Lung (tissue), 12 donors: Measurements from ENCODE around the gene PWWP2B. TPM values are rescaled to one million over a fixed set of nuclear protein-coding genes. Genes with fewer than 3 reads are reported as not detected.

Source experiments
- ATAC-seq: fragments of 200-7000 bp; cut with Tn5 transposase; one replicate; pipeline ENCODE4 v1.9.1; 2020; ENCODE audit warnings: moderate number of reproducible peaks; ENCODE audit not compliant: insufficient read depth, low FRiP score
- DNase-seq, 3 donors: peaks; one replicate each; pipeline ENCODE4 v3.0.0-alpha.2; 2013 to 2017
- H3K27ac ChIP-seq, 2 donors: one replicate each; pipeline ENCODE4 v1.5.1; 2013; ENCODE audit warnings: mild to moderate bottlenecking in 2 of 2, moderate library complexity in 2 of 2, control low read depth in 1 of 2, inconsistent platforms in 1 of 2, low read depth in 1 of 2, low read length in 1 of 2
- H3K27me3 ChIP-seq, 3 donors: one replicate each; pipeline ENCODE4 v1.5.1; 2013; ENCODE audit warnings: low read length in 2 of 3; ENCODE audit not compliant: control insufficient read depth in 3 of 3, insufficient read depth in 3 of 3
- H3K36me3 ChIP-seq, 4 donors: one replicate each; pipeline ENCODE4 v1.5.1; 2013; ENCODE audit warnings: low read length in 4 of 4, mild to moderate bottlenecking in 1 of 4, moderate library complexity in 1 of 4; ENCODE audit not compliant: control insufficient read depth in 4 of 4, insufficient read depth in 4 of 4
- H3K4me1 ChIP-seq, 5 donors: one replicate each; pipeline ENCODE4 v1.5.1; 2013; ENCODE audit warnings: low read length in 5 of 5, mild to moderate bottlenecking in 2 of 5, moderate library complexity in 1 of 5; ENCODE audit not compliant: control insufficient read depth in 5 of 5, insufficient read depth in 5 of 5
- H3K4me3 ChIP-seq: one replicate; pipeline ENCODE4 v1.5.1; 2013; ENCODE audit warnings: mild to moderate bottlenecking, control low read depth, moderate library complexity
- H3K9ac ChIP-seq, 2 donors: one replicate each; pipeline ENCODE4 v1.5.1; 2013; ENCODE audit warnings: low read length in 2 of 2, control low read depth in 1 of 2; ENCODE audit not compliant: insufficient read depth in 1 of 2
- H3K9me3 ChIP-seq, 4 donors: one replicate each; pipeline ENCODE4 v1.5.1; 2013; ENCODE audit warnings: low read length in 3 of 4, mild to moderate bottlenecking in 1 of 4, moderate library complexity in 1 of 4; ENCODE audit not compliant: control insufficient read depth in 4 of 4, insufficient read depth in 3 of 4
- CTCF ChIP-seq: IDR thresholded peaks from 2 replicates; pipeline ENCODE4 v1.5.1; 2012; ENCODE audit warnings: mild to moderate bottlenecking; ENCODE audit errors: control extremely low read depth, extremely low read depth
- WGBS, 2 donors: extraction: QIAGEN DNeasy Blood & Tissue Kit; methylation state at CpG; one replicate each; pipeline ENCODE4 v1.1.7; 2013; 5-methylcytosine and 5-hydroxymethylcytosine counted together
- polyA plus RNA-seq, 2 donors: library from polyadenylated mRNA; stranded (reverse); fragments of 200-250 nt; gene quantifications; one replicate each; pipeline ENCODE4 v1.2.1, GENCODE V29; 2013
- total RNA-seq, 2 donors: library from RNA; depleted of rRNA in 1 of 2; stranded (reverse); fragments of >200 nt in 1 of 2; gene quantifications; one replicate each; pipeline ENCODE4 v1.2.1, GENCODE V29; 2014 to 2021
- donor health status: control.
- donor health status: control.
- donor health status: Bipolar disorder and iron deficiency.
- donor health status: healthy.
- donor health status: DM: yes; HTN: yes; CAD: no.

The PWWP2B gene
- total and polyA plus RNA-seq, 4 donors: 20.1 to 33.4 (median 21.1) TPM

DNA sequence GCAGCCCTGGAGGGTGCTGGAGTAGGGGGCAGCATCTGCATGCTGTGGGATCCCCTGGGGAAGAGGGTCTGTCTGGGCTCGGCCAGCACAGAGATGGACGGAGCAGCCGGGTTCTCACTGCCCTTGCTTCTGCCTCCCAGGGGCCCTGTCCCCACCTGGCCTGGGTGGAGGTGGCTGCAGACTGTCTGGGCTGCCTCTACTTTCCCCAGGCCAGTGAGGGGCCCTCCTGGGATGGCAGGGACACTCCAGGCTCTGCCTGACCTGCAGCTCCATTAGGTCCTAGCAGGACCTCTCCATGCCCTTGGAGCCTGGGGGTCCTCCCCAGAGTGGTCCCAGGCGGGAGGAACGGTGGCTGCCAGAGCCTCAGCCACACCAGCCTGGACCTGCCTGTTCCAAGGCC is 63.7 kb downstream of the PWWP2B start:
- no peak overlapping the region for H3K27ac ChIP-seq
- no peak for ATAC-seq
- no peak for DNase-seq
- no peak overlapping the region for H3K4me3 ChIP-seq
- no peaks in the 10 kb centered on the region for H3K36me3 ChIP-seq
- H3K9ac ChIP-seq: no peak overlapping the region
- WGBS, 2 donors: 94 to 95% methylated on average over 5 of the region's 5 CpGs
- no peaks in the 10 kb centered on the region for H3K9me3 ChIP-seq
- peaks cover 0 to 17% (median 8%) of the 10 kb centered on the region in 5 donors for H3K4me1 ChIP-seq
- TF ChIP-seq CTCF: no peak
- H3K27me3 ChIP-seq: no peaks in the 10 kb centered on the region

GRCh38 chr10:132461103-132461682 is 64.2 kb downstream of the PWWP2B start:
- H3K9ac ChIP-seq: no peak overlapping the region
- DNase-seq: no peak
- no peaks in the 10 kb centered on the region for H3K36me3 ChIP-seq
- no peak for ATAC-seq
- 82 to 86% methylated on average over 14 of the region's 14 CpGs for WGBS, 2 donors
- H3K27me3 ChIP-seq: no peaks in the 10 kb centered on the region
- no peak overlapping the region for H3K27ac ChIP-seq
- TF ChIP-seq CTCF: no peak
- H3K4me1 ChIP-seq: peaks cover 0 to 17% (median 8%) of the 10 kb centered on the region in 5 donors
- H3K4me3 ChIP-seq: no peak overlapping the region
- no peaks in the 10 kb centered on the region for H3K9me3 ChIP-seq

DNA sequence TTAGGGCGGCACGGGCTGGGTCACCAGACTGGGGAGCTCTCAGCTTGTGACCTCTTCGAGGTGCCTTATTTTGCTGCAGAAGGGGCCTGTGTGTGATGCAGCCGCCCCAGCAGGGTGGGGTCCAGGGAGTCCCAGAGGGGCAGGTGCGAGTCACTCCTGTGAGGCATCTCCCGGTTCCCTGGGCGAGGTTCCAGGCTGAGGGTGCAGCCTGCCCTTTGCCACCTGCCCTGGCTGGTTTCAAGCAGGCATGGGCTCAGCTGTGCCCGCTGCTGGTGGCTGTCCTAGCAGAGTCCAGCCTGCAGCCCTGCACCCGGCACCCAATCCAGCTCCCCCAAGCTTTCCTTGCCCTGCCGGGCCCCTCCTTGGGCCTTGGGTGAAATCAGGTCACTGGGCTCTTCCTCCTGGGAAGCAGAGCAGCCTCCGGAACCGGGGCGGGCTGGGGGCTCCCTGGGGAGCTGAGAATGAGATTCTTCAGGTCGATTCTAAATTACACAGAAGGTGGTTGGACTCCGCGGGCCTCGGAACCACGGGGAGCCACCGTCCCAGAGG is 64.8 kb downstream of the PWWP2B start:
- DNase-seq: no peak

More for the DNA sequence above, 64.8 kb downstream of the PWWP2B start:
- Histone ChIP-seq H3K27ac (no peak overlapping the region), H3K9ac (no peak overlapping the region), H3K9me3 (no peaks in the 10 kb centered on the region), H3K36me3 (no peaks in the 10 kb centered on the region), H3K27me3 (no peaks in the 10 kb centered on the region), H3K4me1 (peaks cover 0 to 17% (median 8%) of the 10 kb centered on the region in 5 donors), H3K4me3 (no peak overlapping the region)
- no peak for ATAC-seq
- WGBS, 2 donors: 88 to 92% methylated on average over 19 of the region's 19 CpGs
- TF ChIP-seq CTCF: no peak
